HG02759 (cell line): Measurements from ENCODE around the gene GABRB3.

ENCODE experiments used
- ATAC-seq: cut with Tn5 transposase; IDR thresholded peaks from one replicate; pipeline ENCODE4 v1.9.1; 2021; ENCODE audit warnings: mild to moderate bottlenecking, moderate library complexity; ENCODE audit not compliant: unreplicated experiment

The GABRB3 gene

GRCh38 chr15:26772154-26773066, at the start of gene GABRB3:
Gene GABRB3 (minus strand): TSS chr15:26773066.
- ATAC-seq: no peak

GRCh38 chr15:26807517-26808427, 34.9 kb upstream of the GABRB3 start:
- ATAC-seq: no peak

- no peak for ATAC-seq
These were observed 33.7 kb upstream of the GABRB3 start for GRCh38 chr15:26806574-26806973.

- ATAC-seq: no peak
These were observed 33.3 kb upstream of the GABRB3 start for GRCh38 chr15:26806151-26806550.

GRCh38 chr15:26805470-26805869, 32.6 kb upstream of the GABRB3 start:
- ATAC-seq: no peak

- ATAC-seq: no peak
These were observed 31.4 kb upstream of the GABRB3 start for GRCh38 chr15:26804063-26804804.

- ATAC-seq: no peak
These were observed 17.3 kb upstream of the GABRB3 start for GRCh38 chr15:26790118-26790517.

- no peak for ATAC-seq
These were observed 8.9 kb upstream of the GABRB3 start for GRCh38 chr15:26781816-26782215.

GRCh38 chr15:26773917-26774316, 1.1 kb upstream of the GABRB3 start:
- no peak for ATAC-seq

GRCh38 chr15:26773067-26773877, 406 bp upstream of the GABRB3 start:
- ATAC-seq: no peak

GRCh38 chr15:26771578-26772153, 1.2 kb downstream of the GABRB3 start:
- ATAC-seq: no peak

- no peak for ATAC-seq
These were observed 1.7 kb downstream of the GABRB3 start for GRCh38 chr15:26771168-26771567.

- no peak for ATAC-seq
These were observed 5.6 kb downstream of the GABRB3 start for GRCh38 chr15:26767169-26767670.

GRCh38 chr15:26766262-26766661, 6.6 kb downstream of the GABRB3 start:
- ATAC-seq: no peak

GRCh38 chr15:26759986-26760385, 12.9 kb downstream of the GABRB3 start:
- ATAC-seq: no peak

GRCh38 chr15:26758079-26758478, 14.8 kb downstream of the GABRB3 start:
- ATAC-seq: no peak

GRCh38 chr15:26757141-26757540, 15.7 kb downstream of the GABRB3 start:
- no peak for ATAC-seq

GRCh38 chr15:26744894-26745293, 28.0 kb downstream of the GABRB3 start:
- ATAC-seq: no peak

GRCh38 chr15:26739791-26740190, 33.1 kb downstream of the GABRB3 start:
- ATAC-seq: no peak

GRCh38 chr15:26738996-26739395, 33.9 kb downstream of the GABRB3 start:
- ATAC-seq: no peak
